ENCODE measurements around the gene MDN1. TPM values are rescaled to one million over a fixed set of nuclear protein-coding genes. Genes with fewer than 3 reads are reported as not detected.
"Not testable (repeated sequence)": the region's sequence is repeated elsewhere in the genome, so short reads cannot be mapped to it uniquely, and the experiment has no call there.

The MDN1 gene
- total and polyA plus RNA-seq, 11 donors = 9.1 to 38.0 (median 24.4) TPM

DNA sequence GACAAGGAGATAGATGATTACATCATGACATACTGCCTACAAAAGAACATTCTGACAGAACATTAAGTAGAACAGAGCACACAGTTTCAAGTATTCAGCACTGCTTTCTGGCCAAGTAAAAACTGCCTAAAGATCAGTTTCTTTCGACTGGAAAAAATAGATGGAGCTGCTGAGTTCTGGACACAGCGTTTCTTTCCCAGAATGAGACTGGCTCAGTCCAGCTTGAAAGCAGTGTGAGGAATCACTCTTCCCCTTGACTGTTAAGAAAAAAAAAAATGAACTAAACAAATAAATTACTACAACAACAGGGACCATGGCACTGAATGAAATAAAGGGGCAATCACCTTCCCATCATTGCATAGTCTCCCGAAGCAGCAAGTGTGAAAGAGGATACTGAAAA lies 176.6 kb downstream of the MDN1 start:
- TF ChIP-seq POLR2A (IDR thresholded peaks at IDR 0.05) = no peak
- TF ChIP-seq, protein P1, sequence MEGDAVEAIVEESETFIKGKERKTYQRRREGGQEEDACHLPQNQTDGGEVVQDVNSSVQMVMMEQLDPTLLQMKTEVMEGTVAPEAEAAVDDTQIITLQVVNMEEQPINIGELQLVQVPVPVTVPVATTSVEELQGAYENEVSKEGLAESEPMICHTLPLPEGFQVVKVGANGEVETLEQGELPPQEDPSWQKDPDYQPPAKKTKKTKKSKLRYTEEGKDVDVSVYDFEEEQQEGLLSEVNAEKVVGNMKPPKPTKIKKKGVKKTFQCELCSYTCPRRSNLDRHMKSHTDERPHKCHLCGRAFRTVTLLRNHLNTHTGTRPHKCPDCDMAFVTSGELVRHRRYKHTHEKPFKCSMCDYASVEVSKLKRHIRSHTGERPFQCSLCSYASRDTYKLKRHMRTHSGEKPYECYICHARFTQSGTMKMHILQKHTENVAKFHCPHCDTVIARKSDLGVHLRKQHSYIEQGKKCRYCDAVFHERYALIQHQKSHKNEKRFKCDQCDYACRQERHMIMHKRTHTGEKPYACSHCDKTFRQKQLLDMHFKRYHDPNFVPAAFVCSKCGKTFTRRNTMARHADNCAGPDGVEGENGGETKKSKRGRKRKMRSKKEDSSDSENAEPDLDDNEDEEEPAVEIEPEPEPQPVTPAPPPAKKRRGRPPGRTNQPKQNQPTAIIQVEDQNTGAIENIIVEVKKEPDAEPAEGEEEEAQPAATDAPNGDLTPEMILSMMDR (IDR thresholded peaks at IDR 0.05) = no peak
- Histone ChIP-seq H3K27me3 (no peaks in the 10 kb centered on the region), H3K4me1 (peaks cover 0 to 16% (median 6%) of the 10 kb centered on the region in 12 donors), H3K9me3 (no peaks in the 10 kb centered on the region), H3K27ac (no peak overlapping the region), H3K4me3 (no peak overlapping the region), H3K36me3 (peaks cover 0 to 59% (median 49%) of the 10 kb centered on the region in 9 donors)
- no peak for ATAC-seq
- intact Hi-C loops (cut with DNase I) = no loop called here
- no peak for DNase-seq
- WGBS, 4 donors = 76 to 92% (median 85%) methylated on average over 3 of the region's 3 CpGs

GRCh38 chr6:89641581-89641980 lies 178.0 kb downstream of the MDN1 start:
- intact Hi-C loops (cut with DNase I); ATAC-seq: not testable (repeated sequence)

GRCh38 chr6:89640804-89641203 lies 178.8 kb downstream of the MDN1 start:
- intact Hi-C loops (cut with DNase I) = no loop called here
- no peaks in the 10 kb centered on the region for H3K9me3 ChIP-seq
- H3K27me3 ChIP-seq = no peaks in the 10 kb centered on the region
- no peak for TF ChIP-seq POLR2A (IDR thresholded peaks at IDR 0.05)
- TF ChIP-seq, protein P1 (IDR thresholded peaks at IDR 0.05) = no peak
- H3K4me1 ChIP-seq = peaks cover 0 to 22% (median 12%) of the 10 kb centered on the region in 12 donors
- no peak for ATAC-seq
- 80 to 92% (median 88%) methylated on average over 4 of the region's 4 CpGs for WGBS, 4 donors
- H3K4me3 ChIP-seq = no peak overlapping the region
- no peak overlapping the region for H3K27ac ChIP-seq
- no peak for DNase-seq
- H3K36me3 ChIP-seq = peaks cover 0 to 51% (median 40%) of the 10 kb centered on the region in 9 donors

More at GRCh38 chr6:89641581-89641980, 178.0 kb downstream of the MDN1 start:
- H3K27ac ChIP-seq, H3K9me3 ChIP-seq, DNase-seq, H3K4me3 ChIP-seq, H3K27me3 ChIP-seq: not testable (repeated sequence)
- H3K4me1 ChIP-seq = peaks cover 0 to 22% (median 12%) of the 10 kb centered on the region in 12 donors
- peaks cover 0 to 51% (median 40%) of the 10 kb centered on the region in 9 donors for H3K36me3 ChIP-seq
- WGBS, 4 donors = 93 to 99% (median 95%) methylated on average over 3 of the region's 3 CpGs

DNA sequence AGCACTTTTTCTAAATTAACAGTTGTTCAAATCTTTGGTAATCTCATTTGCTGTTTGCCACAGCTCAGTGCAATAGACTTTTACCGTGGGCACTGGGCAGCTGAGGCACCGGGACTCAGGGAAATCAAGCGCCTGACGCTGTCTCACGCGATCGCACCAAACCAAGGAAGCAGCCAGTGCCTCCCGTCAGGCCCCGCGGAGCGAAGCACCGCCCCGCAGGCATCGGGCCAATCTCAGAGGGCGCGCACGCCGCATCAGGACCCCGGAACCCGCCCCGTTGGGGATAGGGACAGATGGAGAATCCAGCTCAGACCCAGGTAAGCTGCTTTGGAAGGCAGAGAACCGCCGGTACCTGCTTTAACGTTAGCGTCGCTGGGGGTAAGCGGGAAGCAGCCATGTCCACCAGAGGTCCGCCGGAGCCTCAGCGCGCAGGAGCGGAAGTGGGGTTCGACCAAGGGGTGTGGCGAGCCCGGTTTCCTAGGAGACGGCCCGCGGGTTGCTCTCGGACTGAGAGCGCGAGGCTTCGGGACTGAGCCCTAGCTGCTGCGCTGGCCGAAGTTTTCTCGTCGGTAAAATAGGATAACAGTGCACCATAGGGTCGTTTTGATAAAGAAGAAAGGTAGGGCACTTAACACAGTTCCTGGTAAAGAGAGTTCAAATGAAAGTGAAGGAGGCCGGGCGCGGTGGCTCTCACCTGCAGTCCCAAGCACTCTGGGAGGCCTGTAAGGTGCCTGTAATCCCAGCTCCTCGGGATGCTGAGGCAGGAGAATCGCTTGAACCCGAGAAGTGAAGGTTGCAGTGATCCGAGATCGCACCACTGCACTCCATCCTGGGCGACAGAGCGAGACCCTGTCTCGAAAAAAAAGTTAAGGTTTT lies 181.0 kb downstream of the MDN1 start, which contains the start of gene LYRM2:
Gene LYRM2, minus strand, starts transcription at position 428 of the 876 bp plus-strand sequence. Its CDS starts 31 bp downstream, at position 397.
- H3K9me3 ChIP-seq = no peaks in the 10 kb centered on the region
- H3K36me3 ChIP-seq = peaks cover 0 to 47% (median 35%) of the 10 kb centered on the region in 9 donors
- 1 to 6% (median 3%) methylated on average over 44 to 58 of the region's 58 CpGs for WGBS, 4 donors
- peak; percentile 98 to 99 (median 99) for ATAC-seq
- H3K4me1 ChIP-seq = peaks cover 0 to 21% (median 12%) of the 10 kb centered on the region in 12 donors
- intact Hi-C loops (cut with DNase I) = no loop called here
- H3K27ac ChIP-seq = peak within 1 kb of the TSS; percentile 55 to 98 (median 93)
- TF ChIP-seq, protein P1 (IDR thresholded peaks at IDR 0.05) = peak in 8 of 12 donors; percentile 8 to 36 (median 12)
- TF ChIP-seq POLR2A (IDR thresholded peaks at IDR 0.05) = peak; percentile 38 to 81
- H3K4me3 ChIP-seq = peak within 1 kb of the TSS; percentile 64 to 87 (median 74)
- DNase-seq = peak; percentile 96 to 98 (median 97)
- H3K27me3 ChIP-seq = no peaks in the 10 kb centered on the region
